ENCODE measurements around the gene SEC16A.

Gene SEC16A

GRCh38 chr9:136527721-136528710, 45.2 kb upstream of the SEC16A start:
- H3K9ac ChIP-seq (ENCODE audit: insufficient read length), result no peak overlapping the region
- no peak for DNase-seq (ENCODE audit: low read depth, low spot score)
- H3K27ac ChIP-seq, result no peak overlapping the region
- no peaks in the 10 kb centered on the region for H3K36me3 ChIP-seq (ENCODE audit: insufficient read depth, low read length)
- no peak for TF ChIP-seq EZH2 (IDR thresholded peaks at IDR 0.05)
- no peak for TF ChIP-seq POLR2AphosphoS5 (IDR thresholded peaks at IDR 0.05; ENCODE audit: borderline replicate concordance, low read depth, low read length)
- no peak for TF ChIP-seq FOXP2 (optimal IDR thresholded peaks at IDR 0.05; ENCODE audit: control extremely low read depth, extremely low read length, insufficient read depth)
- H3K9me3 ChIP-seq (ENCODE audit: low read depth, low read length), result no peaks in the 10 kb centered on the region
- no peak overlapping the region for H3K4me3 ChIP-seq

- no peaks in the 10 kb centered on the region for H3K9me3 ChIP-seq (ENCODE audit: low read depth, low read length)
- no peak overlapping the region for H3K27ac ChIP-seq
- no peak for TF ChIP-seq FOXP2 (optimal IDR thresholded peaks at IDR 0.05; ENCODE audit: control extremely low read depth, extremely low read length, insufficient read depth)
- TF ChIP-seq POLR2AphosphoS5 (IDR thresholded peaks at IDR 0.05; ENCODE audit: borderline replicate concordance, low read depth, low read length), result no peak
- TF ChIP-seq EZH2 (IDR thresholded peaks at IDR 0.05), result no peak
- no peak overlapping the region for H3K4me3 ChIP-seq
- DNase-seq (ENCODE audit: low read depth, low spot score), result no peak
- H3K36me3 ChIP-seq (ENCODE audit: insufficient read depth, low read length), result no peaks in the 10 kb centered on the region
- no peak overlapping the region for H3K9ac ChIP-seq (ENCODE audit: insufficient read length)
These were observed 44.3 kb upstream of the SEC16A start for GRCh38 chr9:136527131-136527530.

GRCh38 chr9:136526625-136527066, 43.8 kb upstream of the SEC16A start:
- Histone ChIP-seq H3K9ac (ENCODE audit: insufficient read length) (no peak overlapping the region), H3K27ac (no peak overlapping the region), H3K36me3 (ENCODE audit: insufficient read depth, low read length) (no peaks in the 10 kb centered on the region), H3K4me3 (no peak overlapping the region), H3K9me3 (ENCODE audit: low read depth, low read length) (no peaks in the 10 kb centered on the region)
- TF ChIP-seq POLR2AphosphoS5 (IDR thresholded peaks at IDR 0.05; ENCODE audit: borderline replicate concordance, low read depth, low read length) (no peak), EZH2 (IDR thresholded peaks at IDR 0.05) (no peak), FOXP2 (optimal IDR thresholded peaks at IDR 0.05; ENCODE audit: control extremely low read depth, extremely low read length, insufficient read depth) (no peak)
- no peak for DNase-seq (ENCODE audit: low read depth, low spot score)

- no peaks in the 10 kb centered on the region for H3K36me3 ChIP-seq (ENCODE audit: insufficient read depth, low read length)
- TF ChIP-seq EZH2 (IDR thresholded peaks at IDR 0.05), result no peak
- no peak for TF ChIP-seq FOXP2 (optimal IDR thresholded peaks at IDR 0.05; ENCODE audit: control extremely low read depth, extremely low read length, insufficient read depth)
- TF ChIP-seq POLR2AphosphoS5 (IDR thresholded peaks at IDR 0.05; ENCODE audit: borderline replicate concordance, low read depth, low read length), result no peak
- DNase-seq (ENCODE audit: low read depth, low spot score), result no peak
- H3K4me3 ChIP-seq, result no peak overlapping the region
- no peak overlapping the region for H3K27ac ChIP-seq
- no peaks in the 10 kb centered on the region for H3K9me3 ChIP-seq (ENCODE audit: low read depth, low read length)
- H3K9ac ChIP-seq (ENCODE audit: insufficient read length), result no peak overlapping the region
These were observed 43.1 kb upstream of the SEC16A start for GRCh38 chr9:136525841-136526499.

GRCh38 chr9:136525207-136525606, 42.4 kb upstream of the SEC16A start:
- no peaks in the 10 kb centered on the region for H3K9me3 ChIP-seq (ENCODE audit: low read depth, low read length)
- no peak for DNase-seq (ENCODE audit: low read depth, low spot score)
- H3K27ac ChIP-seq, result no peak overlapping the region
- no peak for TF ChIP-seq POLR2AphosphoS5 (IDR thresholded peaks at IDR 0.05; ENCODE audit: borderline replicate concordance, low read depth, low read length)
- no peak for TF ChIP-seq FOXP2 (optimal IDR thresholded peaks at IDR 0.05; ENCODE audit: control extremely low read depth, extremely low read length, insufficient read depth)
- TF ChIP-seq EZH2 (IDR thresholded peaks at IDR 0.05), result no peak
- H3K4me3 ChIP-seq, result no peak overlapping the region
- no peaks in the 10 kb centered on the region for H3K36me3 ChIP-seq (ENCODE audit: insufficient read depth, low read length)
- no peak overlapping the region for H3K9ac ChIP-seq (ENCODE audit: insufficient read length)

- H3K9me3 ChIP-seq (ENCODE audit: low read depth, low read length), result no peaks in the 10 kb centered on the region
- no peak overlapping the region for H3K9ac ChIP-seq (ENCODE audit: insufficient read length)
- H3K36me3 ChIP-seq (ENCODE audit: insufficient read depth, low read length), result peaks cover 9% of the 10 kb centered on the region; the same call in 1 of the 2 replicates
These were observed 39.7 kb upstream of the SEC16A start for GRCh38 chr9:136522314-136523237.

GRCh38 chr9:136521537-136521936, 38.7 kb upstream of the SEC16A start:
- H3K36me3 ChIP-seq (ENCODE audit: insufficient read depth, low read length), result peaks cover 9% of the 10 kb centered on the region; the same call in 1 of the 2 replicates
- H3K27ac ChIP-seq, result no peak overlapping the region
- no peaks in the 10 kb centered on the region for H3K9me3 ChIP-seq (ENCODE audit: low read depth, low read length)
- H3K4me3 ChIP-seq, result no peak overlapping the region
- no peak for TF ChIP-seq EZH2 (IDR thresholded peaks at IDR 0.05)
- TF ChIP-seq FOXP2 (optimal IDR thresholded peaks at IDR 0.05; ENCODE audit: control extremely low read depth, extremely low read length, insufficient read depth), result no peak
- no peak for TF ChIP-seq POLR2AphosphoS5 (IDR thresholded peaks at IDR 0.05; ENCODE audit: borderline replicate concordance, low read depth, low read length)
- DNase-seq (ENCODE audit: low read depth, low spot score), result no peak
- H3K9ac ChIP-seq (ENCODE audit: insufficient read length), result no peak overlapping the region

More at GRCh38 chr9:136522314-136523237, 39.7 kb upstream of the SEC16A start:
- H3K4me3 ChIP-seq, result no peak overlapping the region
- no peak for DNase-seq (ENCODE audit: low read depth, low spot score)
- no peak overlapping the region for H3K27ac ChIP-seq
- TF ChIP-seq POLR2AphosphoS5 (IDR thresholded peaks at IDR 0.05; ENCODE audit: borderline replicate concordance, low read depth, low read length) (no peak), EZH2 (IDR thresholded peaks at IDR 0.05) (no peak), FOXP2 (optimal IDR thresholded peaks at IDR 0.05; ENCODE audit: control extremely low read depth, extremely low read length, insufficient read depth) (no peak)

Data from SK-N-MC (cell line).